ENCODE measurements around the gene USP17L12.
"Not testable (repeated sequence)": the region's sequence is repeated elsewhere in the genome, so short reads cannot be mapped to it uniquely, and the experiment has no call there.

DNA sequence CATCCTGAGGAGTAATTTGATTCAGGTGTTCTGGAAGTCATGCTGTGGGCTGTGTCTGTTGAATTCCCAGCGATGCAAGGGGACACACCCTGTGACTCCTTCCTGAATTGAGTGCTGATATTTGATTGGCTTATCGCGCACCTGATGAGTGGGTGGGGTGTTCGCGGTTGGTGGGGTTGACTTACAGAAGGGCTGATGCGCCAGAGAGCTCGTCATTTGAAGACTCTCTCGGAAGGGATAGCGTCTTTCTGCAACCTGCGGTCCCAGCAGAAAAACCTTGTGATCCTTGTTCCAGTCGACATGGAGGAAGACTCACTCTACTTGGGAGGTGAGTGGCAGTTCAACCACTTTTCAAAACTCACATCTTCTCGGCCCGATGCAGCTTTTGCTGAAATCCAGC, at the start of gene USP17L12:
- TF ChIP-seq, protein P1, sequence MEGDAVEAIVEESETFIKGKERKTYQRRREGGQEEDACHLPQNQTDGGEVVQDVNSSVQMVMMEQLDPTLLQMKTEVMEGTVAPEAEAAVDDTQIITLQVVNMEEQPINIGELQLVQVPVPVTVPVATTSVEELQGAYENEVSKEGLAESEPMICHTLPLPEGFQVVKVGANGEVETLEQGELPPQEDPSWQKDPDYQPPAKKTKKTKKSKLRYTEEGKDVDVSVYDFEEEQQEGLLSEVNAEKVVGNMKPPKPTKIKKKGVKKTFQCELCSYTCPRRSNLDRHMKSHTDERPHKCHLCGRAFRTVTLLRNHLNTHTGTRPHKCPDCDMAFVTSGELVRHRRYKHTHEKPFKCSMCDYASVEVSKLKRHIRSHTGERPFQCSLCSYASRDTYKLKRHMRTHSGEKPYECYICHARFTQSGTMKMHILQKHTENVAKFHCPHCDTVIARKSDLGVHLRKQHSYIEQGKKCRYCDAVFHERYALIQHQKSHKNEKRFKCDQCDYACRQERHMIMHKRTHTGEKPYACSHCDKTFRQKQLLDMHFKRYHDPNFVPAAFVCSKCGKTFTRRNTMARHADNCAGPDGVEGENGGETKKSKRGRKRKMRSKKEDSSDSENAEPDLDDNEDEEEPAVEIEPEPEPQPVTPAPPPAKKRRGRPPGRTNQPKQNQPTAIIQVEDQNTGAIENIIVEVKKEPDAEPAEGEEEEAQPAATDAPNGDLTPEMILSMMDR (IDR thresholded peaks at IDR 0.05) = not testable (repeated sequence)
- TF ChIP-seq POLR2A (IDR thresholded peaks at IDR 0.05) = not testable (repeated sequence)

Measured in uterus (tissue), 2 donors.